CD4-positive, alpha-beta T cell treated with Interleukin-21 for 1 hour (primary cell): Measurements from ENCODE around the gene NRP2.
A peak's percentile ranks its signal among the peaks of the same experiment; 100 is the strongest.

Source experiments
- DNase-seq: peaks from one replicate; pipeline ENCODE4 v3.0.0-alpha.2; 2020

NRP2 gene

DNA sequence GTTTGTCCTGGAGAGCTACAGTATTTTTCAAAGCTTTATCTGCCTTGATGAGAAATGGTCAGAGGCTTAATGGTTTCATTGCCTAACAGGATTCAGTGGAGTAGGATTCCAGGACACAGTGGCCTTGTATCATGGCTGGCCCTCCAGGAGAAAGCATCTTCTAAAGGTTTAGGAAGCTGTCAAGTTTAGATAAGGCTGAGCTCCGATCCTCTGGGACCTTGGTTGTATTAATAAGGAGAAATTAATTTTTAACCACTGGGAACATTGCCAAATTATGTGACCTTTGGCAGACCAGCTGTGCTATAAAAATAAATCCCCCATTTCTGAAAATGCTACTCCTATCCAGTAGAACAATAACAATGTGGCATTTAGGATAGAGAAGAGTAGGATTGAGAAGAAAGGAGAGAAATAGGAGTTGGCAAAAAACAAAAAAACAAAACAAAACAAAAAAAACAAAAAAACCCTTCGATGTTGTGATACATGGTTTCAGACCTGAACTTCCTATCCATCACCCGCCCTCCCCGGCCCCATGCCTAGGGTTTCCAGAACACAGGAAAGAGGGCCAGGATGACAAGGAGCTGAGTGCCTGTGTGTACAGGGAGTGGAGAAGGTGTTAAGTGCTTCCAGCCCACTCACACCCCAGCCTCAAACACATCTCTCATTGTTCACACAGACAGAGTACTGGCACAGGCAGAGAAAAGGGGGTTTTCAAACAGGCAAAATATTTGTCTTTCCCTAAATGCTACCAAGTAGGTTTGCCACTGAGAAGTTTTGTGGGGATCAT is 6.3 kb downstream of the NRP2 start:
- DNase-seq: no peak

DNA sequence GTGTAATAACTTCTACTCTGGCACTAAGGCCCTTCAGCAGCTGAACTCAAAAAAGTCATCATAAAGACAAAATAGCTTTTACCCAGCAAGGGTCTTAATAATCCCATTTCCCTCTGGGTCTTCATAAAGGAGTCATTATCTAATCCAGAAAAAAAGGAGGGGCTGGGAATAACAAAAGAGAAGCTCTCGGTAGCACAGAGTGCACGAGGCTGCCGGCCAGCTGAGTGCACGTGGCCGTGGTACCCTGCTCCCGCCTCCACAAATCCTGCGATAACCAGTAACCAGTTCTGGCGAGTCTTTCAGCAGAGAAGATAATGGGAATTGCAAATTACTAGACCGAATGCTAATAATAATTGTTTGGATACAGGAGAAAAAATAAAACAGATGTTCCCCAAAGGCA is 7.5 kb downstream of the NRP2 start:
- DNase-seq: no peak

GRCh38 chr2:205692104-205692503 is 9.8 kb downstream of the NRP2 start:
- no peak for DNase-seq

DNA sequence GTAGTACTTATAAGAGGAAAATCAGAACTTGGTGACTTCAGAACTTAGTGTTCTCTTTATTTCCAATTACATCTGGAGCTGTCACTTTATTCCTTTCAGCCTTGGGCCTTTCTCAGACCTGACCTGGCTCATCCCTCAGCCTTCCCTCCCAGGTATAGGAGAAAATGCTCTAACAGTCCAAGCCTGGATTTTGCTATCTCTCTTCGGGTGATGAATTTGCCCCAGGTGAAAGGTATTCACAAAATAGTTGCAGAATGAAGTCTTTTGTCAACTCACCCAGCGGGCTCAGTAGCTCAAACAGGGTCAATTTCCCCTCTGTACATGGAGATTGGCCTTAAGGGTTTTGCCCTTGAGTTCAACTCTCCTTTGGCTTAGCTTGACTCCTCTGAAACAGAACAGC is 12.0 kb downstream of the NRP2 start:
- no peak for DNase-seq

GRCh38 chr2:205695460-205695991 is 13.2 kb downstream of the NRP2 start:
- DNase-seq: no peak

DNA sequence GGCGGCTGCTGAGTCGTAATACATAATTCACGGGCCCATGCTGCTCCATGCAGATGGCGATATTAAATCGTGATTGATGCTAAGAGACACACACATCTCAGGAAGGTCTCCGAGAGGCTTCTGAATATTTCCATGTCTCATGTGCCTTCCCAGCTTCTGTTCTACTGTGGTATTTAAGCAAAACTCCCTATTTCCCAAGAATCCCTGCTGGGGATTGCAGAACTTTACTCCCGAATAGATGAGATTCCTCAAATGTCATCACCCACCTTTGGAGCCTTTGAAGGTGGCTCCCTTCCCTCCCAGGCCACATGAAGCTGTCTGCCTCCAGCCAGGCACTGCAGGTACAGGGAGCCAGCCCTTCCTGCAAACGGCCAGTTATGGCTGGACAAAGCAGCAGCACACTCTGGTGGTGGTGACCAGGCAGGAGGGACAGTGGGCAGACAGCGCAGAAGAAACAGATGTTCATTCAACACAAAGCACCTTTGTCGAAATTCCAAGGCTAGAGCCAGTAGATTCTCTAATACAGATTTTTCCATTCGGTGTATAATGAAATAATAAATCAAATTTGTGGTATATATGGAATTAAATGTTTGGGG is 14.1 kb downstream of the NRP2 start:
- no peak for DNase-seq

- DNase-seq: no peak
Measured at GRCh38 chr2:205696927-205697441, 14.7 kb downstream of the NRP2 start.

DNA sequence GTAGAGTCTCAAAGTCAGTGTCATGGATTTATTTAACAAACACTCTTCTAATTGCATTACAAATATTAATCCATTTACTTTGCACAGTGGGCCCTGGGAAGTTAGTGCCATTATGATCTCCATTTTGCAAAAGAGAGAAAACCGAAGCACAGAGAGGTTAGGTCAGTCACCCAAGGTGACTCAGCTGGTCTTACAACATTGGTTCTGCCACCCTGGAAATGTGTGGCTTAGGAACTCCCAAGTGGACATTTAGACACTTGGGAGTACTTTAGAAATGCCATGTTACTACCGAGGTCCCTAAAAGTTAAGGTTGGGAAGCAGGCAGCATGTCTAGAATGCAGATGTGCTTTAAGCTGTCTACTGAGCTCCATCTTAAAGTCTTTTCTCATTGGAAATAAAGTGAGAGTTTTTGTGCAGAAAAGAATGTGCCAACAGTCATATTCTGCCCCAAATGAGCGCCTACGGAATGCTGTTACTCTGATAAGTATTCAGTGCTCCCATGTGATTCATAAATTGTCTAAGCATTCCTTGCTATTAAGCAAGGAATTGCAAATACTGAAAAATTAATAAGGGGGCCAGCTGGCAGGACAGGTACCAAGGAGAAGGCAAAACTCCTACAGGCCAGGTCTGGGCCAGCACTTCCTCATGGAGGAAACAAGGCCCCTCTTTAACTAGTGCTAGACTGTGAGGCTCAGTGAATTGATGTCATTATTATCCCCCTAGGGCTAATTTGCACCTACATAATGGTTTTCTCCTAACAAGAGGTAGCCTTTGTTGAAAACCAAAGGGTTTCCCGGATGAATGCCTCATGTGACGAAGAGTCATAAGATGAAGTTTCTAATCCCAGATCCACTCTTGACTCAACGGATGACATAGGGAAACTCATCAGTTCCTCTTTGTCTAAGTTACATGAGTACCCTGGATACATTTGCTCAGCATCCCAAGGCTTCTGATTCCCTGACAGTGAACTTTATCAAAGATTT is 16.3 kb downstream of the NRP2 start:
- DNase-seq: no peak

- no peak for DNase-seq
Measured at GRCh38 chr2:205699515-205700289, 17.4 kb downstream of the NRP2 start.

DNA sequence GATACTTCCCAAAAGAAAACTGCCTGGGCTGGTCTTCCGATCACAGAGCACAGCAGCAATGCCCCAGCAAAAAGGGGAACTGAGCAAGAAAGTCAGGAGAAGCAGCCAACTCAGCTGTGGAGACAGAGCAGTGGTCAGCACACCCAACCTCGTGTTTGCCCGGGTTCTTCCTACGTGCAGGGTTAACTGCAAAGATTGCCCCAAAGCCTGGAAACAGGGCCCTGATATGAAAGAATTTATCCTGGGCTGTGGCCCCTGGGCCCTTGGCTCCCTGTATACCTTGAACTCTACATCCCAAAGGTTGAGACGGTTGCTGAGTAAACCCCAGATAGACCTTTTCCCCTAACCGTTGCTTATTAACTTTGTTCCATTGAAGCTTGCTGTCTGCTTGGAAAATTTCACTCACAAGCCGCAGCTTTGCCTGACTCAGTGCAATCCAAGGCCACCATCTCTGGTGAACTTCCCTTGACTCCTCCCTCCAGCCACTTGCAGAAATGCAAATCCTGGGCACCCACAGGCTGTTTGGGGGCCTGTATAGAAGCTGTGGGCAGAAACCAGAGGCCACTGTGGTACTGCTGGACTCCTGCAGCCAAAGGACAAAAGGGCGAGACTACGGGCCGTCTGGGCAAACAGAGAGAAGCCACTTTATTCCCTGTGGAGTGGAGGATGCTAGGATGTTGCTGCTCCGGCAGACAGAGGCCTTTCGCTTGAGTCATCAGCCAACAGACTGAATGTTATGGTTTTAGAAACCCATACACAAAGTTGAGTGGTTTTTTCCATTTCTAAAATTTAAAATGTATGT is 18.2 kb downstream of the NRP2 start:
- no peak for DNase-seq

DNA sequence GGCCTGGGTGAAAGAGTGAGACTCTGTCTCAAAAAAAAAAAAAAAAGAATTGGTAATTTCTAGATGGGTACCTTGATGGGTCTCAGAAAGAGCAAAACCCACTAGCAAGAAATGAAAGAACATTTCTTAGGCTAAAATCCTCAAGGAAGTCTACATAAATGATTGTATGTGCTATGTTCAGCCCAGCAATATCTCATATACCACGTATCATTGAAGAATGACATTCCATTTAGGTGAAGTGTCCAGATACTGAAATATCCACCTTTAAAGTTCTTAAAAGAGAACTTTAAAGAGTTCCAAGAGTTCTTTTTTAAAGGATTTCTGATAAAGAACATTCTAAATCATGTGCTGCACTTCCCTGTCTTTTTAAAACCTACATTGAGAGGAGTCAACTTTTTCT is 19.2 kb downstream of the NRP2 start:
- DNase-seq: no peak

GRCh38 chr2:205702576-205702975 is 20.3 kb downstream of the NRP2 start:
- no peak for DNase-seq

DNA sequence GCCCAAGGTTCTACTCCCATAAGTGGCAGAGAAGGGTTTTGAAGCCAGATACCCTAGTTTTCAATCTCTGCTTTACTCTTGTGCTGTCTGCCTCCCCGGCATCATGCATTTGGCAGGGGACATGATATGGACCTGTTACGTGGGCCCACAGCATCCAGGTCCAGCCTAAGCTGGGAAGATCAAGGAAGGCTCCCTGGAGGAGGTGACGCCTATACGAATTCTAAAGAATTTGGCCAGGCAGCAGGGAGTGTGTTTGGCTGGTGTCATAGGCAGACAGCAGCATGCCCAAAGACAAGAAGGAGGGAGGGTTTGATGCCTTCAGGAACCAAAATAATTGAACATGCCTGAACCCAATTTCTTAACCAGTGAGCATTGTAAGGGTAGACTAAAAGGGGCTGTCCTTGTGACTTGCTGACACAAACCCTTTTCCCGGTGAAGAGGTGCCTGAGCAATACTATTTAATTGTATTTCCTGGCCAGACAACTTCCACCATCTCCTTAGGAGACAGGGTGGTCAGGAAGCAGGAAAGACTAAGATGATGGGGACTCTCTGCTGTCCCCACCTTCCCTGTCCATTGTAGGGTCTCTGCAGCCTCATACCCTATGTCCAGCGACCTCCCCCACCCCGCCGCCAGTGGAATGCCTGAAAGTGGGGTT is 21.3 kb downstream of the NRP2 start:
- DNase-seq: no peak

DNA sequence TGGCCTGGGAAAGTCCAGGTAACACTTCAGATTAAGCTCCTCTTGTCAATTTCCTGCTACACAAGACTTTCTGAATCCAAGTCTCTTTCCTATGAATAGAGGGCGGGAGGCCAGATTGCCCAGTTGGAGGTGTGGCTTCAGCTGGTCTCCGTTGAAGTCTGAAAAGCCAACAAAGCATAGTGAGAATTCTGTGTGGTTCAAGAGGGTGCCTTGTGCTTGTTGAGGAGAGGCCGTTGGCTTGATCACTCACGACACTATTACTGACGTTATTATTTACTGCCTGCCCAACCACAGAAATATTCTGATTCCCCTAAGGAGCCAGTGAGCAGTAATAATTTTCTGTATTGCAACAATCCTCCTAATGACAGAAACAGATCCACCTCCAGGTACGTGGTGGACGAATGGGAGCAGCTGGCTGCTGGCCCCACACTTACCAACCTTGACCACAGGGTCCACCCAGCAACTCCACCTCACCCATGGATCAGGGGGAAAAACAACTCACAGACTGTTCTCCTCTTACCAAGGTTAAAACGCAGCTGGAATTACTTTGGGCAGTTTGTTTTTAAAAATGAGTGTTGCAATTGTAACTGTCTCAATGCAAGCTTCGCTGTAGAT is 21.9 kb downstream of the NRP2 start:
- DNase-seq: no peak

GRCh38 chr2:205705511-205706349 is 23.4 kb downstream of the NRP2 start:
- no peak for DNase-seq

GRCh38 chr2:205706769-205707381 is 24.6 kb downstream of the NRP2 start:
- peak; percentile 17 for DNase-seq

GRCh38 chr2:205708231-205708631 is 25.9 kb downstream of the NRP2 start:
- DNase-seq: no peak

- no peak for DNase-seq
Measured at GRCh38 chr2:205709319-205709718, 27.0 kb downstream of the NRP2 start.

DNA sequence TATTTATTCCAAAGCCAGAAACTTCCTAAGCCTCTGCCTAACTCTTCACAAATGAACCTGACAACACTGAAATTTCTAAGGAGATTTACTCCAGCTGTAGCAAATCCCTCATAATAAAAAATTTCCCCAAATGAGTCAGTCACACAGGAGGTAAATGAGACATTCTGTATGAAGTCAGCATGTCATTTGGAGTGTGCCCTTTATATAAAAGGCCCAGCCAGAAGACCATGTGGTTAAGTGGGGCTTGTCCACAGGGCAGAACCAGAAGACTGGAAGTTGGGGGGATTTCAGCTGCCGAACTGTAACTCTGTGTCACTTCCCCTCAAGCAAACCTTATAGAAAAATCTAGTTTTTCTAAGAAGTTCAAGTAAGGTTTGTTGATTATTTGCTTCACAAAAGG is 30.2 kb downstream of the NRP2 start:
- no peak for DNase-seq
